ENCODE results near the gene PHF2.

DNA sequence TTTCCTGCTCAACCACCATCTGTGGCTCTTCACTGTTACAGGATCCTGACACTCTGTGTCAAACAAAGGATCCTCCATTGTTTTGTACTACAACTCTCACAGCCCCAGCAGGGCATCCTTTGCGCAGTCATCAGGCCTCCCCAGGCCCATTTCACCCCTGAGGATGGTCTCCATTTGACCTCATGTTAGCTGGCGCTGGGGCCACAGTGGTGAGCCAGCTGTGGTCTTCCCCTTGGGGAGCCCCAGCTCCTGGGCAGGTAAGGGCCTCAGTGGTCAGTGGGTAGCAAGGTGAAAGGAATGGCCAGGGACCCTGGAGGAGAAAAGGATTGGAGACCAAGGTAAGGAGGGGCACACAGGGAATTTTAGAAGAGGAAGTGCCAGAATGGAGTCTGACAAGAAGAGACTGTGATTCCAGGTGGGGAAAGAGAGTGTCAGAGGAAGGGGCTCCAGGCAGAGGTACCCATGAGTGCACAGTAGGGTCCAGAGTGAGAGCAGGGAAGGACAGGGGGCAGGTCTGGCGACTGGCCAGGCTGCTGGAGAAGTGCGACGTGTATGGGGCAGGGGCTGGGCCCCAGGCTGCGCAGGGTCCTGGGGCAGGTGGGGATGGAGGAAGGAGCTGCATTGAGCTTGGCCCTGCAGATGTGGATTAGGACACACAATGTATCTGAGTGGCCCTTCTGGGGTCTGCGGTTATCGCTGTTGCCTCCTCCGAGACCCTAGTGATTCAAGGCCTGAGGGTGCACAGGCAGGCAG, 109.9 kb downstream of the PHF2 start:
- TF ChIP-seq, protein P1, sequence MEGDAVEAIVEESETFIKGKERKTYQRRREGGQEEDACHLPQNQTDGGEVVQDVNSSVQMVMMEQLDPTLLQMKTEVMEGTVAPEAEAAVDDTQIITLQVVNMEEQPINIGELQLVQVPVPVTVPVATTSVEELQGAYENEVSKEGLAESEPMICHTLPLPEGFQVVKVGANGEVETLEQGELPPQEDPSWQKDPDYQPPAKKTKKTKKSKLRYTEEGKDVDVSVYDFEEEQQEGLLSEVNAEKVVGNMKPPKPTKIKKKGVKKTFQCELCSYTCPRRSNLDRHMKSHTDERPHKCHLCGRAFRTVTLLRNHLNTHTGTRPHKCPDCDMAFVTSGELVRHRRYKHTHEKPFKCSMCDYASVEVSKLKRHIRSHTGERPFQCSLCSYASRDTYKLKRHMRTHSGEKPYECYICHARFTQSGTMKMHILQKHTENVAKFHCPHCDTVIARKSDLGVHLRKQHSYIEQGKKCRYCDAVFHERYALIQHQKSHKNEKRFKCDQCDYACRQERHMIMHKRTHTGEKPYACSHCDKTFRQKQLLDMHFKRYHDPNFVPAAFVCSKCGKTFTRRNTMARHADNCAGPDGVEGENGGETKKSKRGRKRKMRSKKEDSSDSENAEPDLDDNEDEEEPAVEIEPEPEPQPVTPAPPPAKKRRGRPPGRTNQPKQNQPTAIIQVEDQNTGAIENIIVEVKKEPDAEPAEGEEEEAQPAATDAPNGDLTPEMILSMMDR (IDR thresholded peaks at IDR 0.05; ENCODE audit: low read depth, low read length) = no peak
- no peak for TF ChIP-seq EZH2phosphoT487 (IDR thresholded peaks at IDR 0.05; ENCODE audit: low read depth)

Measured in OCI-LY3 (cell line).